Mononuclear cell (primary cell): ENCODE data around the gene DLGAP4. TPM values are rescaled to one million over a fixed set of nuclear protein-coding genes. Genes with fewer than 3 reads are reported as not detected.

Experiments
- H3K27me3 ChIP-seq: 2 replicates; pipeline ENCODE4 v1.6.0; 2011; ENCODE audit warnings: low read length, control low read depth; ENCODE audit not compliant: insufficient read depth
- H3K4me1 ChIP-seq: 2 replicates; pipeline ENCODE4 v1.5.1; 2011; ENCODE audit warnings: mild to moderate bottlenecking, low read length, control low read depth; ENCODE audit not compliant: insufficient read depth
- H3K4me3 ChIP-seq: 2 replicates; pipeline ENCODE4 v1.5.1; 2011; ENCODE audit warnings: mild to moderate bottlenecking, low read length, moderate library complexity
- H3K9me3 ChIP-seq: 2 replicates; pipeline ENCODE4 v1.5.1; 2011; ENCODE audit warnings: low read depth, mild to moderate bottlenecking, control low read depth, low read length
- total RNA-seq: library from RNA; depleted of rRNA; stranded (reverse); fragments of >200 nt; gene quantifications from one replicate; pipeline ENCODE4 v1.2.3, GENCODE V29; 2012

DLGAP4 gene
- total RNA-seq, 1 donor: 10.5 TPM

DNA sequence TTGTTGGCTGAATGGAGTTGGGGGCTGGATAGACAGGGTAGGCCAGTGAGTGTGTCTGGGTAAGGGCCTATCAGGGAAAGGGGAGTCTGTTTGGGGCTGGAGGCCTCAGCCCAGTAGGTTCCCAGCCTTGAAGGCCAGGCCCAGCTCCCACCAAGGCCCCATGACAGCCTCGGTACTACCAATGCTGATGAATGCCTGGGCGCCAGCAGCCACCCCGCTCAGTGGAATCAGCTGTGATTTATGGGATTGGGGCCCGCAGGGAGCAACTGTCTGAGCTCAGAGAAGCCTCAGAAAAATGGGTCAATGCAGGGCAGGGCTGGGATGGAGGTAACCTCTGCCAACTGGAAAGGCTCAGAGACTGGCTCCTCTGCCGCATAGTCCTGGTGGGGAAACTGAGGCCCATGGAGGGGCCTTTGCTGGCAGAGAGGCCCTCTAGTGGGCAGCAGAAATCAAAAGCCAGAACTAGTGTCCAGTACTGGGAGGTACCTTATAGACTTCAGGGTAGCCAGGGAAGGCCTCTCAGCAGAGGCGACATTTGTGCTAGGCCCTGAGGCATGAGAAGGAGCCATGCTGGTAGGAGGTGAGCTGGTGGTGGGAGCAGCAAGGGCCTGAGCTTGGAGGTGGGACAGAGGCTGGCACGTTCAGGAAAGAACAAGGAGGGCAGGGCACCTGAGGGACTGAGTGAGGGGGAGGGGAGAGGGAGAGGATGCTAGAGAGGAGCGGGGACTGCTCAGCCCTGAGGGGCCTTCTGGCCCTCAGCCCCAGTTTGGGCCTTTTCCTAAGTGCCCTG is 36.4 kb downstream of the DLGAP4 start:
- Histone ChIP-seq H3K9me3 (no peaks in the 10 kb centered on the region), H3K4me1 (no peaks in the 10 kb centered on the region), H3K27me3 (no peaks in the 10 kb centered on the region), H3K4me3 (no peak overlapping the region)

DNA sequence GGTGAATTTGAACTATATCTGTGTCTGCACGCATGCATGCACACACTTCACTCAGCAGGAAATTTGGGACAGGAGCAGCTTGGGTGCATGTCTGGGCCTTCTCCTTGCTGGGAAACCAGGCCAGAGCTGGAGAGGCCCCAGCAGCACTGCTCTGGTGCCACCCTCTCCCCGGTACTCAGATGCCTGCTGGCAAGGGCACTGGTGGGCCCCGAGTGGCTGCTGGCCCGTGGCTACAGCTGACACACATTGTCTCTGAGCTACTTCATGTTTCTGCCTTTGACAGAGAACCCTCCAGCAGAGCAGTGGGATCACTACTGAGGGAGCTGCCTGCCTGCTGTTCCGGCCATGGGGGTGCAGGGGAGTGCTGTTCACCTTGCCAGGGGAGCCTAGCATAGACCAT is 37.5 kb downstream of the DLGAP4 start:
- no peaks in the 10 kb centered on the region for H3K9me3 ChIP-seq
- no peaks in the 10 kb centered on the region for H3K4me1 ChIP-seq
- H3K4me3 ChIP-seq: no peak overlapping the region
- H3K27me3 ChIP-seq: no peaks in the 10 kb centered on the region

DNA sequence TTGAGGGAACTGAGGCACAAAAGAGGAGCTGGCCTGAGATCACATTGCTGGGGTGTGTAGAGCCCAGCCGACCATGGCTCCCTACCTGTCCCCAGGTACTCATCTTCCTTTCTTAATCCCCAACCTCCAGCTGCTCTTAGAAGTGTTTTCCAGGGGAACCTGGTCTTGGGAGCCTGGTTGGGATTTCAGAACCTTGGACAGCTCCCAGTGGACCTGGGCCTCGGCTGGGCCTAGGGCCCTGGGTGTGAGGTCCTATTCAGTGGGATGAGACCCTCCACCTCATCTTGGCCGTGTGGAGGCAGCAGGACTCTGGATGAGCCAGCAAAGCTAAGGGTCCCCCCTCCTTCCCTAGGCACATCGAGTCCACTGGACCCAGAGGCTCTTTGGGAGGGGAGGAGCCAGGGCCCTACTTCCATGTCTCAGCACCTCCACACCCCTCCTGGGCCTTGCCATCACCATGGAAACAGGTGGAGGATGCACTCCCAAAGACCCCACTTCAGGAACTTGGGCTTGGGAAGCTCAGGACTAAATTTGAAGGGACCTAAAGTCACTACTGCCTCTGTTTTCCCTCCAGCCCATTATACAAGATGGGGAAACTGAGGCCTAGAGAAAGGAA is 38.5 kb downstream of the DLGAP4 start:
- no peaks in the 10 kb centered on the region for H3K27me3 ChIP-seq
- no peaks in the 10 kb centered on the region for H3K4me1 ChIP-seq
- no peak overlapping the region for H3K4me3 ChIP-seq

DNA sequence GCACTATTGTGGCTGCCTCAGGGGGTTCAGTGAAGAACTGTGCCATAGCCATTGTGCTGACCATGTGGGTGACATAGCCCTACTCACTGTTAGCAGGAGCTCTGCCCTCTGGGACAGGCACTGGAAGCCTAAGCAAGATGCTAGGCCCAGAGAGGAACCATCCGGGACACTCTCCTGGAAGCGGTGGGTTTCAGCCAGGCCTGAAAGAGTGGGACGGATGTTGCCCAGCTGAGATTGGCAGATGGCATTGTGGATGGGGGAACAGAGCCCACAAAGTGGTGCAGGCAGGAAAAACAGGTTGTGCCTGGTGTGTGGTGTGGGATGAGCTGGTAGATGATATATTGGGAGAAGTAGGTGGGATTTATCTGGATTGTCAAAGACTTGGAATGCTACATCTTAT is 40.1 kb downstream of the DLGAP4 start:
- no peaks in the 10 kb centered on the region for H3K9me3 ChIP-seq
- H3K27me3 ChIP-seq: no peaks in the 10 kb centered on the region
- no peaks in the 10 kb centered on the region for H3K4me1 ChIP-seq
- no peak overlapping the region for H3K4me3 ChIP-seq

More for the DNA sequence above, 38.5 kb downstream of the DLGAP4 start:
- H3K9me3 ChIP-seq: no peaks in the 10 kb centered on the region

DNA sequence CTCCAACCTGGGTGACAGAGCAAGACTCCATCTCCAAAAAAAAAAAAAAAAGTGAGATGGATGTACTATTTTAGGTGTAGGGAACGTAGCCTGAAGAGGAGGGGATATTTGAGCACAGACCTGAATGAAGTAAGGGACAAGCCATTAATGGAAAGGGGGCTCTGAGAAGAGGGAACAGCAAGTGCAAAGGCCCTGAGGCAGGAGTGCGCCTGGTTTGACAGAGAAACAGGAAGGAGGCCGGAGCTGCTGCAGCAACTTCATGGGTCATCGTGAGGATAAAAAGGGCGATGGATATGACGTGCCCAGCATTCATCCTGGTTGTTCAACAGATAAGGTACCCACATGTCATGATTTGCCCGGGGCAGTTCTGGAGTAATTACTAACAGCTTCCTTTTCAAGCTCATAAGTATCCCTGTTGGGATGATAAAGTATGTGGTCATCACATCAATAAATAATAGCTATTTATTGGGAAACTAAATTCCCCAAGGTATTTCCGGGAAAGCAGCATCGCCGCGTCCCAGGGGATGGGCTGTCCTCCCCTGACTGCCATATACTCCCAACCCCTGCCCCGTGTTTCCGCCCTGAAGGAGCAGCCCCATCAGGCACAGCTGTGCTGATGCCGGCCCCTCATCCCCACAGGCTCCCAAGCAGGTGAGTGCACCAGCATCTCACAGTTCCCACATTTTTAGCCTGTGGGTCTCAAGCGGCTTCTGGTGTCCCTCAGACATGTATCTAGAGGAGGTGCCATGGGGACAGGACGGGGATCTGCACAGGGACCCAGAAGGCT is 43.4 kb downstream of the DLGAP4 start:
- Histone ChIP-seq H3K4me3 (no peak overlapping the region), H3K9me3 (no peaks in the 10 kb centered on the region), H3K27me3 (no peaks in the 10 kb centered on the region), H3K4me1 (no peaks in the 10 kb centered on the region)

DNA sequence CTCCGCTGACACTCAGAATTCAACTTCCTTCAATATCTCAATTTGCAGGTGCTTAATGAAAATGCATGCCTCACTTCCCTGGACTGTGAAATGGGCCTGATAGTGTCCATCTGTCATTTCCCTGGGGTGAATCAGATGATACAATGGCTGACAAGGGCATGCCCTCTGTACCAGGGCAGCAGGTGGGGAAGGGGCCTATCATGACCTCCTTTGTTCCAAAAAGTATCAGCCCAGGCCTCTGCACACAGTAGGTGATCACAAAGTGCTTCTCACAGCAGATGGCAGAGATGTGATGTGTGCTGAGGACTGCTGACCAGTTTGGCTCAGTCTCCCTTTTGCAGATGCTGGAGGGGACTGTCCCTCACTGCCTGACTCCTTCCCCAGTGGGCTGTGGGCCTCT is 44.3 kb downstream of the DLGAP4 start:
- Histone ChIP-seq H3K9me3 (no peaks in the 10 kb centered on the region), H3K4me3 (no peak overlapping the region), H3K27me3 (no peaks in the 10 kb centered on the region), H3K4me1 (no peaks in the 10 kb centered on the region)

DNA sequence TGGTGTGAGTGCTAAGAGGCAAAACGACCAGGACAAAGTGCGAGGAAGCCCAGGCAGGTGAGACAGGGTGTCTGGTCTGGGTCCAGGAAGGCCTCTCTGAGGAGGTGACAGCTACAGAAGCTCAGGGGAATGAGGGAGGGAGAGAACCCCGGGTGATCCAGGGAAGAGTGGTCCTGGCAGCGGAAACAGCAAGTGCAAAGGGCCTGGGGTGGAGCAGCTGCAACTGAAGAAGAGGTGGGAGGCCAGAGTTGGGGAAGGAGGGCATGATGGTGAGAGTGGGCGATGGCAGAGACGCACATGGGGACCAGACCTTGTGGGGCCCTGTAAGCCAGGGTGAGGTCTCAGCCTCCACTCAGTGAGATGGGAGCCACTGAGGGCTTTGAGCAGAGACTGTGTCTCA is 45.8 kb downstream of the DLGAP4 start:
- no peaks in the 10 kb centered on the region for H3K4me1 ChIP-seq
- H3K9me3 ChIP-seq: no peaks in the 10 kb centered on the region
- no peaks in the 10 kb centered on the region for H3K27me3 ChIP-seq
- no peak overlapping the region for H3K4me3 ChIP-seq

DNA sequence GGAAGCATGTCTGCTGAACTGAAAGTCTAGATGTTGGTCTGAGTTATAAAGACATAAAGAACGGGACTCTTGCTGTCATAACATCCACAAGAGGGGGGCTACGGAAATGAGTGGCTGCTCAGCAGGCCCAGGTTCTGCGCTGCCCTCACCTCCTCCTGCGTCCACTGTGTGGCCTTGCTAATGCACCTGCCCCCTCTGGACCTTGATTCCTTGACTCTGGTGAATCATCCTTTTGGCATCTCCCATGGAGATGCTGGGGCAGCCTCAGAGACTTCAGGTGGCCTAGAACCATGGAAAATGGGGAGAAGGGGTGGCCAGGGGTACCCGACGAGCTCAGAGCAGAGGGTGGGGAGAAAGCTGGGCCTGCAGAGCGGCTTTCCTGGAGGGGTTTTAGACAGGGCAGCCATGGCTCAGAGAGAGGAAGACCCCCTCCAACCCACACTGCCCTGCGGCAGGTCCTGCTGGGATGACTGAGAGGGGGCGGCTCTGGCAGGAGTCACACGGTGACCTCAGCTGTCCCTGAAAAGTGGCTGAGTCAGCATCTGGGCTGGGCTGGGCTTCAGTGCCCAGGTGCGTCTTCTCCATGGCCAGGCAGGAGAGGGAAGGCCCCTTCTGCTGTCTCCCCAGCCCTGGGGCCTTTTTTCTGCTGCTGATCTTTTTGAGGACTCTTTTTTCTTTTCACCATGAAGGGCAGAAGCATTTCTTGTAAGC is 46.9 kb downstream of the DLGAP4 start:
- H3K27me3 ChIP-seq: no peaks in the 10 kb centered on the region
- H3K4me1 ChIP-seq: no peaks in the 10 kb centered on the region
- H3K9me3 ChIP-seq: no peaks in the 10 kb centered on the region
- H3K4me3 ChIP-seq: no peak overlapping the region

DNA sequence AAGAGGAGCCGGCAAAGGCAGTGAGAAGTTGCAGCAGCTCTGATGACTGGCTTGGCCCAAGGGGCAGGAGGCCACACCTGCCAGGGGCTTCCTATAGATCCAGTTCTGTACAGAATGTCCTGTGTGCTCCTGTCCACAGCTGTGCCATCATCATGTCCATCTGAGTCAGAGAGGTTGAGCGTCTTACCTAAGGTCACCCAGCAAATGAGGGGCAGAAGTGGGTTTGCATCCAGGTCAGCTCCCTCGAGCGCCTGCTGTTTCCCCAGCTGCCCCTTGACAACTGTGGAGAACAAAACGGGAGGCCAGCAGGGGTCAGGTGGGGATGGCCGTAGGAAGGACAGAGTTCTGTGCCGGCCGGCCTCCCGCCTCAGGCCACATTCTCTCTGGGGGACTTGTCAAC is 47.6 kb downstream of the DLGAP4 start:
- H3K4me3 ChIP-seq: no peak overlapping the region
- H3K4me1 ChIP-seq: no peaks in the 10 kb centered on the region
- no peaks in the 10 kb centered on the region for H3K27me3 ChIP-seq
- no peaks in the 10 kb centered on the region for H3K9me3 ChIP-seq

DNA sequence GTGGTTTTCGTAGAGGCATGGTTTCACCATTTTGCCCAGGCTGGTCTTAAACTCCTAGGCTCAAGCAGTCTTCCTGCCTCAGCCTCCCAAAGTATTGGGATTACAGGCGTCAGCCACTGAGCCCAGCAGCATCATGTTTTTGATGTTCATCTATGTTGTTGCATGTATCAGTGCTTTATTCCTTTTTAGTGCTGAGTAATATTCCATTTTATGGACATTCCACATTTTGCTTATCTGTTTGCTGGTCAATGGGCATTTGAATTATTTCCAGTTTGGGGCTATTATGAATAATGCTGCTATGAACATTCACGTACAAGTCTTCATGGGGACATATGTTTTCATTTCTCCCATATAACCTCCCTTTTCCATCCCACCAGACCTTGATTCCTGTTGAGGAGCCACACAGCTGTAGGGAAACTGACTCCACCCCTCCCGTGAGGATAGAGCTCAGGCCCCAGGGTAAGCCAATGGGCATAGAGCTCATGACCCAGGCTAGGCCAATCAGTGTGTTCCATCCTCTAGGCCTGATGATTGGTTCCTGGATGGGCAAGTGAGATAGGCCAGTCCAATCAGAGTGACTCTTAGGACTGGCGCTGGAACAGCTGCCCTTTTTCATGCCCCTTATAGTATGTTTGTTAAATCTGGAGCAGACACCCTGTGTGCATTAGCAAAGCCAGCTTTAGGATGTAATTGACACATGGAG is 49.5 kb downstream of the DLGAP4 start:
- Histone ChIP-seq H3K27me3 (no peaks in the 10 kb centered on the region), H3K9me3 (no peaks in the 10 kb centered on the region), H3K4me3 (no peak overlapping the region), H3K4me1 (no peaks in the 10 kb centered on the region)

DNA sequence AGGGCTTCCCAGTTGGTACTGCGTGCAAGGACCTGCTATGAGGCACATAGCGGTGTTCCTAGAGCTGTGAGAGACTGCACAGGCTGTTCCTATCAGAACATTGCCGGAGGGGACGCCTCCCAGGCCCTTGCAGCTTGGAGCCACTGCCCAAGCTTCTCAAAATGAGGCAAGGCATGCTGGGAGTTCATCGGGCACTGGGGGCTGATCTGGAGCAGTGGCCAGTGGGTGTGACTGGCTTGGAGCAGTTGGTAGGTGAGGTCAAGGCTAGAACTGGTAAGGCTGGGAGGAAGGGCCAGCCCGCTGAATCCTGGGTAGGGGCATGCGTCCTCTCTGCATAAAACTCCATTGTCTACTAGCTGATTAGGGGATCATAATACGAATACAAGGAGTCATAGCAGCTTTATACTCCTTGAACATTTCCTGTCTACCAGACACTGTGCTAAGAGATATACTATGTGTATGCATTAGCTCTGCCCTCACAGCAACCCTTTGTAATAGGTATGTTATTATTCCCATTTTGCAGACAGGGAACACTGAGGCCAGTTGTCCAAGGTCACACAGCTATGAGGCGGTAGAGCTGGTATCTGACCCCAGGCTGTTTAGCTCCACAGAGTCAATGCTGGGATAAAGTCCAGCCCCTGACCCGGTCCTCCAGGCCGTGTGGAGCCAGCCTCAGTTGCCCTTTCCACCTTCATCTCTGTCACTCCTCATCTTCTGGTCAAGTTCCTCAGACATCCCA is 53.7 kb downstream of the DLGAP4 start:
- H3K4me1 ChIP-seq: no peaks in the 10 kb centered on the region
- no peak overlapping the region for H3K4me3 ChIP-seq
- no peaks in the 10 kb centered on the region for H3K9me3 ChIP-seq
- H3K27me3 ChIP-seq: no peaks in the 10 kb centered on the region

DNA sequence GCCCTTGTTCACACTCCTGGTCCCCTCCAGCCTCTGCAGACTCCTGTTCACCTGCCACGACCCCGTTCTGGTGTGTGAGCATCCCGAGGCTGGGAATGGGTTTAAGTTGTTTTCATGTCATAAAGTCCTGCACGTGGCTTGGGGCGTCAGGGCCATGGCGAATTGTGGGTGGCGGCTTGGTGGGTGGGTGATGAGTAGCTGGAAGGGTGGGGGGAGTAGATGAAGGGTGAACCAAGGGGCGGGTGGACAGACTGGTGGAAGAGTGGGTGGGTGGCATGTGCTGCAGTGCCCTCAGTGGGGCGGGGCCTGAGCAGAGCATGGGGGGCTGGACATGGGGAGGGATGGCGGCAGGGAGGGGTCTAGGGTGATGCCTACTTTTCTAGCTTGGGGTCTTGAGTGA is 54.3 kb downstream of the DLGAP4 start:
- Histone ChIP-seq H3K4me1 (no peaks in the 10 kb centered on the region), H3K4me3 (no peak overlapping the region), H3K9me3 (no peaks in the 10 kb centered on the region), H3K27me3 (no peaks in the 10 kb centered on the region)

DNA sequence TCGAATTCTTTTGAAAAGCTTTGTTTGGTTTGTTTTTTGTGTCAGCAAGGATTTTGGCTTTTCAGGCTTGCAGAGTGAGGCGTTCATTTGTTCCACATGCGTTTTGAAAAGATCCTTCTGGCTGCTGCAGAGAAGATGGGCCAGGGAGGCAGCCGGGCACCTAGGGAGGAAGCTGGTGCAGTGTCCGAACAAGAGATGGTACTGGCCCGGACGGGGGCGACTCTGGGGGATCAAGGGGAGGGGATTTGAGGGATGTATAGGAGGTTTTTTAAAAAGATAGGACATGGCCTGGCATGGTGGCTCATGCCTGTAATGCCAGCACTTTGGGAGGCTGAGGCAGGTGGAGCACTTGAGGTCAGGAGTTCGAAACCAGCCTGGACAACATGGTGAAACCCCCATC is 55.3 kb downstream of the DLGAP4 start:
- Histone ChIP-seq H3K27me3 (no peaks in the 10 kb centered on the region), H3K4me1 (no peaks in the 10 kb centered on the region), H3K4me3 (no peak overlapping the region), H3K9me3 (no peaks in the 10 kb centered on the region)

DNA sequence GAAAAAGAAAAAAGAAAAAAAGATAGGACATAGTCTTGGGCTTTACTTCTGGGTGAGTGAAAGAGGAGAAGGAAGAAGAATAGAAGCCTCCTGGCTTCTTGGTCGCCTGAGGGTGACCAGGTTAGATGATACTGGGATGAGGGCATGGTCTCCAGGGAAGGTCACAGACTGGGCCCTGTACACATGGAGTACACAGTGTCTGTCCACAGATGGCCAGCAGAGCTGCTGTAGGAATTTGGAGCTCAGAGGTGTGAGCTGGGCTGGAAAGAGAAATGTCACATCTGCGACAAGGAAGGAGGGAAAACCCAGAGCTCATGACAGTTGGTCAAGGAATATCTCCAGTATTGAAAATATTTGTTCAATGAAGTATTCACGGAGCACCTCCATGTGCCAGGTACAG is 56.1 kb downstream of the DLGAP4 start:
- no peaks in the 10 kb centered on the region for H3K27me3 ChIP-seq
- H3K4me1 ChIP-seq: no peaks in the 10 kb centered on the region

More for the DNA sequence above, 56.1 kb downstream of the DLGAP4 start:
- H3K9me3 ChIP-seq: no peaks in the 10 kb centered on the region
- H3K4me3 ChIP-seq: no peak overlapping the region
